Measurements from ENCODE around the gene HDDC3. TPM values are rescaled to one million over a fixed set of nuclear protein-coding genes. Genes with fewer than 3 reads are reported as not detected.
A peak's percentile ranks its signal among the peaks of the same experiment; 100 is the strongest.

The HDDC3 gene
- total and polyA plus RNA-seq, 9 of the 15 experiments (the other 6 are each of a cell fraction or from before 2014, with no cell fraction given), result 14.9 to 55.8 (median 36.9) TPM

DNA sequence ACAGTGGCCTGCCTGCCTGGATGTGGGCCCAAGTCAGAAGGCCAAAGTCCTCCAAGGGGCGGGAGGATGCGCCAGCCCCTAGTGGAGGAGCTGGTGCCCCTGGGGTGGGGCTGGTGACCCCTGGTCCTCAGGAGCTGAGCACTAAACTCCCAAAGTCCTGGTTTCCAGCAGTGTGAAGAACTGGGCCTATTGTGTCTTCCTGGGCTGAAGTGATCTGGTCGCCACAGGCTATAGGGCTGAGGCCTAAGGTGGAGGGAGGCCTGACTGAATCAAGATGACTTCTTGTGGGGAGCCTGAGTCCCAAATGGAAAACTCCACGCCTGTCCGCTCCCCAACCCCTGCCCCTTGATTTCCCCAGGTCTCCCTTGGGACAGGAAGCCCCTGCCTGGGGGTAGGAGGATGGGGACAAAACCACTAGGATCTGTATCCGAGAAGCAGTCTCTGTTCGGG is 48.8 kb downstream of the HDDC3 start:
- ChIA-PET CTCF (ENCODE audit: low intra/inter-chr PET ratio) (interaction anchor here (0.6 to 1.0 kb wide), 2 partner anchors 49 to 77 kb away, joined by 3 read pairs; no protein-coding TSS in a partner anchor), POLR2A (interaction anchor here (0.6 to 1.5 kb wide), 4 partner anchors 46 to 166 kb away, joined by 3 to 5 read pairs (median 4); partner anchors contain the start of gene BLM)
- Histone ChIP-seq H3K9me1 (ENCODE audit: control insufficient read depth, insufficient read depth, low read length) (peaks cover 3% of the 10 kb centered on the region), H3K79me2 (ENCODE audit: control insufficient read depth, insufficient read depth, low read length) (no peaks in the 10 kb centered on the region), H4K20me1 (replicated peaks; ENCODE audit: control insufficient read depth, insufficient read depth, low read length) (peaks cover 6% of the 10 kb centered on the region; the same call in 1 of the 2 replicates), H3K4me2 (ENCODE audit: insufficient read depth, low read length) (no peak overlapping the region), H3K27ac (ENCODE audit: extremely low read depth, low read depth, low read length) (no peak overlapping the region), H3K4me3 (no peak overlapping the region), H3K36me3 (ENCODE audit: control insufficient read depth, insufficient read depth, low read length) (peaks cover 50% of the 10 kb centered on the region; the same call in 2 of the 3 replicates), H3K9me3 (replicated peaks; ENCODE audit: control insufficient read depth, insufficient read depth, low read depth, low read length) (no peaks in the 10 kb centered on the region), H3K9ac (ENCODE audit: insufficient read depth in 1 of 2, low read depth in 2 of 2, low read length in 2 of 2) (peak overlapping the region in 1 of 2 experiments; percentile 64; a peak in 1 of 4 replicates), H2AFZ (ENCODE audit: low read depth, low read length) (no peak overlapping the region), H3K4me1 (replicated peaks in 1 of 2; ENCODE audit: control insufficient read depth in 2 of 2, insufficient read depth in 2 of 2, low read length in 2 of 2) (peaks cover 10 to 66% of the 10 kb centered on the region in 2 experiments; a peak in 4 of 5 replicates), H3K27me3 (ENCODE audit: control insufficient read depth in 2 of 2, insufficient read depth in 2 of 2, low read length in 2 of 2) (no peaks in the 10 kb centered on the region)
- WGBS (ENCODE audit: insufficient coverage, low coverage, missing lambda C conversion rate), result 81% methylated on average over 7 of the region's 7 CpGs
- in situ Hi-C loops (cut with MboI), result loop anchor here (10.0 kb wide), 1 partner anchor 569 kb away; no protein-coding TSS in a partner anchor
- FAIRE-seq (no peak), ATAC-seq (peak; percentile 6), DNase-seq (ENCODE audit: extremely low read depth in 1 of 4, low spot score in 3 of 4) (no peak)
- intact Hi-C loops (cut with micrococcal nuclease), result loop anchor here (10.0 kb wide), 1 partner anchor 559 kb away; no protein-coding TSS in a partner anchor
- no TSS peak for BruUV-seq (replicated peaks)
- TF ChIP-seq NFXL1 (CRISPR knock-in tag; IDR thresholded peaks at IDR 0.05) (no peak), BMI1 (IDR thresholded peaks at IDR 0.05; ENCODE audit: low read length) (no peak), HDAC2 (IDR thresholded peaks at IDR 0.05) (no peak), POLR2AphosphoS2 (IDR thresholded peaks at IDR 0.05; ENCODE audit: low read length) (0 out of 2 replicates have a peak, but pooled peaks have one; percentile 25), ZNF316 (IDR thresholded peaks at IDR 0.05) (no peak), SMAD2 (IDR thresholded peaks at IDR 0.05; ENCODE audit: low read depth, low read length) (no peak), ZBED1 (IDR thresholded peaks at IDR 0.05) (no peak), CHD4 (IDR thresholded peaks at IDR 0.05; ENCODE audit: insufficient read depth, insufficient replicate concordance, low read depth, low read length, poor library complexity, severe bottlenecking) (no peak), TFAP4 (CRISPR knock-in tag; IDR thresholded peaks at IDR 0.05; ENCODE audit: borderline replicate concordance) (0 out of 2 replicates have a peak, but pooled peaks have one; percentile 13), LARP7 (IDR thresholded peaks at IDR 0.05) (no peak), SUPT5H (IDR thresholded peaks at IDR 0.05) (0 out of 2 replicates have a peak, but pooled peaks have one; percentile 44), KAT8 (IDR thresholded peaks at IDR 0.05; ENCODE audit: low read depth) (no peak), GABPB2 (CRISPR knock-in tag; conservative IDR thresholded peaks at IDR 0.05) (no peak), ZNF41 (CRISPR knock-in tag; conservative IDR thresholded peaks at IDR 0.05) (no peak), POLR2A (conservative IDR thresholded peaks at IDR 0.05) (peak; percentile 53; the same call in 1 of the 2 replicates), ZNF184 (CRISPR knock-in tag; IDR thresholded peaks at IDR 0.05) (no peak), MCM3 (IDR thresholded peaks at IDR 0.05) (no peak), ZFX (CRISPR knock-in tag; IDR thresholded peaks at IDR 0.05) (peak; percentile 42; the same call in 1 of the 2 replicates), EHMT2 (IDR thresholded peaks at IDR 0.05) (no peak), ZNF197 (CRISPR knock-in tag; IDR thresholded peaks at IDR 0.05; ENCODE audit: low read depth) (no peak), HDGF (IDR thresholded peaks at IDR 0.05) (no peak), BRF2 (IDR thresholded peaks at IDR 0.05; ENCODE audit: borderline replicate concordance, insufficient read depth, insufficient read length) (no peak), PML (IDR thresholded peaks at IDR 0.05; ENCODE audit: low read length) (0 out of 2 replicates have a peak, but pooled peaks have one; percentile 5)
- TF ChIP-seq, protein P1, sequence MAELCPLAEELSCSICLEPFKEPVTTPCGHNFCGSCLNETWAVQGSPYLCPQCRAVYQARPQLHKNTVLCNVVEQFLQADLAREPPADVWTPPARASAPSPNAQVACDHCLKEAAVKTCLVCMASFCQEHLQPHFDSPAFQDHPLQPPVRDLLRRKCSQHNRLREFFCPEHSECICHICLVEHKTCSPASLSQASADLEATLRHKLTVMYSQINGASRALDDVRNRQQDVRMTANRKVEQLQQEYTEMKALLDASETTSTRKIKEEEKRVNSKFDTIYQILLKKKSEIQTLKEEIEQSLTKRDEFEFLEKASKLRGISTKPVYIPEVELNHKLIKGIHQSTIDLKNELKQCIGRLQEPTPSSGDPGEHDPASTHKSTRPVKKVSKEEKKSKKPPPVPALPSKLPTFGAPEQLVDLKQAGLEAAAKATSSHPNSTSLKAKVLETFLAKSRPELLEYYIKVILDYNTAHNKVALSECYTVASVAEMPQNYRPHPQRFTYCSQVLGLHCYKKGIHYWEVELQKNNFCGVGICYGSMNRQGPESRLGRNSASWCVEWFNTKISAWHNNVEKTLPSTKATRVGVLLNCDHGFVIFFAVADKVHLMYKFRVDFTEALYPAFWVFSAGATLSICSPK (IDR thresholded peaks at IDR 0.05; ENCODE audit: borderline replicate concordance), result no peak
